Measurements from ENCODE around the gene TNS2.
A peak's percentile ranks its signal among the peaks of the same experiment; 100 is the strongest.

TNS2 gene

GRCh38 chr12:53004582-53004981 lies 45.3 kb upstream of the TNS2 start:
- CTCF ChIA-PET: no interaction called here
- no peaks in the 10 kb centered on the region; the same call in 1 of the 2 replicates for H3K4me1 ChIP-seq (ENCODE audit: control insufficient read depth, insufficient read depth, low read length)
- H3K27ac ChIP-seq (ENCODE audit: extremely low read depth, low read depth, low read length): no peak overlapping the region
- peaks cover 10 to 14% of the 10 kb centered on the region in 2 experiments; a peak in 2 of 3 replicates for H3K36me3 ChIP-seq (ENCODE audit: control insufficient read depth in 2 of 2, insufficient read depth in 1 of 2, low read length in 2 of 2)
- no peak for TF ChIP-seq ZSCAN4 (tag by site-specific recombination; IDR thresholded peaks at IDR 0.05)
- no peak for TF ChIP-seq ZNF555 (tag by site-specific recombination; conservative IDR thresholded peaks at IDR 0.05)
- no peak for TF ChIP-seq ZNF155 (tag by site-specific recombination; IDR thresholded peaks at IDR 0.05)
- TF ChIP-seq KLF8 (tag by site-specific recombination; IDR thresholded peaks at IDR 0.05): no peak
- TF ChIP-seq ZNF248 (tag by site-specific recombination; IDR thresholded peaks at IDR 0.05): no peak
- no peak for TF ChIP-seq ZNF24 (tag by site-specific recombination; IDR thresholded peaks at IDR 0.05)
- no peak for TF ChIP-seq TCF7L2 (IDR thresholded peaks at IDR 0.05; ENCODE audit: borderline replicate concordance, low read depth, low read length)
- no peak for TF ChIP-seq ZNF214 (tag by site-specific recombination; IDR thresholded peaks at IDR 0.05; ENCODE audit: borderline replicate concordance)
- TF ChIP-seq ZBTB48 (tag by site-specific recombination; IDR thresholded peaks at IDR 0.05): no peak
- no peak for TF ChIP-seq MZF1 (tag by site-specific recombination; IDR thresholded peaks at IDR 0.05; ENCODE audit: borderline replicate concordance)
- TF ChIP-seq ZNF596 (tag by site-specific recombination; IDR thresholded peaks at IDR 0.05): no peak
- TF ChIP-seq ZBTB6 (tag by site-specific recombination; IDR thresholded peaks at IDR 0.05): no peak
- no peak for TF ChIP-seq ZNF610 (tag by site-specific recombination; IDR thresholded peaks at IDR 0.05; ENCODE audit: borderline replicate concordance)
- TF ChIP-seq ZBTB8A (tag by site-specific recombination; IDR thresholded peaks at IDR 0.05): no peak
- TF ChIP-seq ZNF560 (tag by site-specific recombination; IDR thresholded peaks at IDR 0.05; ENCODE audit: borderline replicate concordance): no peak
- TF ChIP-seq ZNF398 (tag by site-specific recombination; IDR thresholded peaks at IDR 0.05): peak; percentile 62; the same call in 1 of the 2 replicates
- no peak for TF ChIP-seq ZFP69B (tag by site-specific recombination; IDR thresholded peaks at IDR 0.05)
- TF ChIP-seq ZNF624 (tag by site-specific recombination; IDR thresholded peaks at IDR 0.05): no peak
- TF ChIP-seq ZNF366 (tag by site-specific recombination; conservative IDR thresholded peaks at IDR 0.05): 0 out of 2 replicates have a peak, but pooled peaks have one; percentile 11
- TF ChIP-seq ZNF416 (tag by site-specific recombination; IDR thresholded peaks at IDR 0.05): no peak
- peak; percentile 30; the same call in 1 of the 2 replicates for TF ChIP-seq ZNF335 (tag by site-specific recombination; conservative IDR thresholded peaks at IDR 0.05)
- TF ChIP-seq PRDM1 (tag by site-specific recombination; IDR thresholded peaks at IDR 0.05): peak; percentile 21; the same call in 1 of the 2 replicates
- TF ChIP-seq SP2 (tag by site-specific recombination; IDR thresholded peaks at IDR 0.05): 0 out of 2 replicates have a peak, but pooled peaks have one; percentile 15
- no peak for TF ChIP-seq WT1 (tag by site-specific recombination; IDR thresholded peaks at IDR 0.05)
- TF ChIP-seq ZNF658 (tag by site-specific recombination; IDR thresholded peaks at IDR 0.05): no peak
- TF ChIP-seq ZNF223 (tag by site-specific recombination; IDR thresholded peaks at IDR 0.05): no peak
- no peak for TF ChIP-seq TRIM28 (IDR thresholded peaks at IDR 0.05; ENCODE audit: borderline replicate concordance, low read length)
- TF ChIP-seq ZBTB21 (tag by site-specific recombination; IDR thresholded peaks at IDR 0.05): no peak
- TF ChIP-seq ZNF626 (tag by site-specific recombination; IDR thresholded peaks at IDR 0.05): no peak
- TF ChIP-seq ZNF768 (tag by site-specific recombination; IDR thresholded peaks at IDR 0.05): no peak
- no peak for TF ChIP-seq SCRT2 (tag by site-specific recombination; IDR thresholded peaks at IDR 0.05)
- TF ChIP-seq ZNF530 (tag by site-specific recombination; IDR thresholded peaks at IDR 0.05; ENCODE audit: low read depth): no peak
- TF ChIP-seq KLF10 (tag by site-specific recombination; IDR thresholded peaks at IDR 0.05): no peak
- POLR2A ChIA-PET: no interaction called here
- H3K4me3 ChIP-seq (ENCODE audit: low read depth, low read length): no peak overlapping the region
- H3K9me3 ChIP-seq (ENCODE audit: control insufficient read depth, insufficient read depth, low read depth, low read length): no peaks in the 10 kb centered on the region
